Spleen (tissue), 11 donors: ENCODE measurements around the gene POMT1. TPM values are rescaled to one million over a fixed set of nuclear protein-coding genes. Genes with fewer than 3 reads are reported as not detected.
A peak's percentile ranks its signal among the peaks of the same experiment; 100 is the strongest.
"Not testable (repeated sequence)": the region's sequence is repeated elsewhere in the genome, so short reads cannot be mapped to it uniquely, and the experiment has no call there.

ENCODE experiments used
- DNase-seq: peaks from one replicate; pipeline ENCODE4 v3.0.0-alpha.2; 2020
- H3K27ac ChIP-seq, 8 donors: fragments of 200-600 bp; sonication (generic) in 7 of 8; 1 replicate in 4 of 8; 2 replicates in 4 of 8; pipeline versions ENCODE4 v1.5.0 to v1.8.0; 2016 to 2021; ENCODE audit warnings: inconsistent platforms in 4 of 8, mild to moderate bottlenecking in 4 of 8, moderate library complexity in 1 of 8
- H3K27me3 ChIP-seq, 7 donors: fragments of 200-600 bp; sonication (generic) in 6 of 7; replicated peaks in 1 of 7; 1 replicate in 4 of 7; 2 replicates in 3 of 7; pipeline versions ENCODE4 v1.5.0 to v1.8.0; 2016 to 2021; ENCODE audit warnings: inconsistent platforms in 3 of 7, mild to moderate bottlenecking in 1 of 7
- H3K36me3 ChIP-seq, 6 donors: fragments of 200-600 bp; sonication (generic) in 5 of 6; 1 replicate in 4 of 6; 2 replicates in 2 of 6; pipeline versions ENCODE4 v1.5.0 to v1.8.0; 2016 to 2021; ENCODE audit warnings: inconsistent platforms in 2 of 6
- H3K4me1 ChIP-seq, 6 donors: fragments of 200-600 bp; sonication (generic) in 5 of 6; 1 replicate in 3 of 6; 2 replicates in 3 of 6; pipeline versions ENCODE4 v1.5.0 to v1.8.0; 2016 to 2021; ENCODE audit warnings: inconsistent platforms in 3 of 6
- H3K4me3 ChIP-seq, 8 donors: fragments of 200-600 bp; sonication (generic) in 7 of 8; 1 replicate in 4 of 8; 2 replicates in 4 of 8; pipeline versions ENCODE4 v1.5.0 to v1.8.0; 2016 to 2021; ENCODE audit warnings: inconsistent platforms in 4 of 8, mild to moderate bottlenecking in 4 of 8, moderate library complexity in 2 of 8
- H3K9me3 ChIP-seq, 8 donors: fragments of 200-600 bp; sonication (generic) in 7 of 8; 1 replicate in 4 of 8; 2 replicates in 4 of 8; pipeline versions ENCODE4 v1.5.0 to v1.8.0; 2016 to 2021; ENCODE audit warnings: inconsistent platforms in 4 of 8
- CTCF ChIP-seq, 11 experiments: fragments of 200-600 bp in 7 of 11; fragments of 450-650 bp in 4 of 11; sonication (generic) in 4 of 11; IDR thresholded peaks in 8 of 11; conservative IDR thresholded peaks in 3 of 11; 1 replicate in 7 of 11; 2 replicates in 4 of 11; pipeline versions ENCODE4 v1.4.0 to v1.8.0; 2016 to 2021; ENCODE audit warnings: antibody characterized with exemption in 11 of 11, inconsistent platforms in 4 of 11, mild to moderate bottlenecking in 1 of 11
- POLR2A ChIP-seq, 3 donors: fragments of 450-650 bp; IDR thresholded peaks; one replicate each; pipeline ENCODE4 v1.5.1; 2017; ENCODE audit warnings: antibody characterized with exemption in 3 of 3, mild to moderate bottlenecking in 1 of 3
- POLR2AphosphoS5 ChIP-seq, 3 donors: sonication (generic); formaldehyde crosslinking; IDR thresholded peaks; one replicate each; pipeline ENCODE4 v1.5.1; 2017; ENCODE audit warnings: antibody characterized with exemption in 3 of 3
- WGBS, 5 donors: extraction: QIAGEN DNeasy Blood & Tissue Kit in 3 of 5; methylation state at CpG; one replicate each; pipeline versions ENCODE4 v1.1.5 to v1.1.7; 2013 to 2018; 5-methylcytosine and 5-hydroxymethylcytosine counted together
- intact Hi-C: fragments of 100-400 bp; cut with DNase I; formaldehyde crosslinking; loops from one replicate; pipeline ENCODE4 v1.15.0; 2023; ENCODE audit warnings: low total_unique reads
- polyA plus RNA-seq, 3 donors: library from polyadenylated mRNA; stranded (reverse); fragments of 200-250 nt; gene quantifications; one replicate each; pipeline ENCODE4 v1.2.1, GENCODE V29; 2013
- total RNA-seq, 7 donors: library from RNA; depleted of rRNA in 3 of 7; stranded (reverse); fragments of >200 nt in 3 of 7; fragmentation: NEBNext Ultra II Directional in 4 of 7; extraction: Animal tissue kit (Norgen Biotek cat#: 25700) in 4 of 7; gene quantifications; one replicate each; pipeline versions ENCODE4 v1.1.0 to v1.2.1, GENCODE V29; 2016 to 2021
- donor health status: healthy with polysubstance abuse.
- donor health status: DM: no; HTN: no; CAD: no; lungs with moderate emphysema.
- donor health status: DM: no; HTN: no; CAD: no.
- donor health status: Bipolar disorder and iron deficiency.
- donor health status: healthy.
- donor health status: DM: no; HTN: no; CAD: no.
- donor health status: DM: yes; HTN: yes; CAD: no.

POMT1 gene
- total and polyA plus RNA-seq, 10 donors, result 20.4 to 66.5 (median 32.3) TPM

- DNase-seq, result no peak
- no peak overlapping the region for H3K4me3 ChIP-seq
- no peak for TF ChIP-seq POLR2A (IDR thresholded peaks at IDR 0.05)
- no peak for TF ChIP-seq POLR2AphosphoS5 (IDR thresholded peaks at IDR 0.05)
- TF ChIP-seq CTCF (IDR thresholded peaks at IDR 0.05 in 8 of 11, conservative IDR thresholded peaks at IDR 0.05 in 3 of 11), result no peak
- peaks cover 0 to 7% (median 0%) of the 10 kb centered on the region in 6 donors for H3K4me1 ChIP-seq
- no peaks in the 10 kb centered on the region for H3K27me3 ChIP-seq
- intact Hi-C loops, result no loop called here
- peaks cover 2 to 94% (median 50%) of the 10 kb centered on the region in 6 donors for H3K36me3 ChIP-seq
- 71 to 76% (median 75%) methylated on average over 7 of the region's 7 CpGs for WGBS, 5 donors
- no peak overlapping the region for H3K27ac ChIP-seq
- H3K9me3 ChIP-seq, result peaks cover 0 to 13% (median 4%) of the 10 kb centered on the region in 8 donors
Observed at GRCh38 chr9:131511416-131511815, 8.7 kb downstream of the POMT1 start.

GRCh38 chr9:131511880-131512279 lies 9.2 kb downstream of the POMT1 start:
- Histone ChIP-seq H3K27ac (no peak overlapping the region), H3K4me3 (no peak overlapping the region), H3K36me3 (peaks cover 2 to 97% (median 55%) of the 10 kb centered on the region in 6 donors), H3K9me3 (peaks cover 0 to 17% (median 4%) of the 10 kb centered on the region in 8 donors), H3K4me1 (peaks cover 0 to 7% (median 0%) of the 10 kb centered on the region in 6 donors), H3K27me3 (no peaks in the 10 kb centered on the region)
- intact Hi-C loops, result no loop called here
- TF ChIP-seq POLR2A (IDR thresholded peaks at IDR 0.05) (no peak), POLR2AphosphoS5 (IDR thresholded peaks at IDR 0.05) (no peak), CTCF (IDR thresholded peaks at IDR 0.05 in 8 of 11, conservative IDR thresholded peaks at IDR 0.05 in 3 of 11) (no peak)
- WGBS, 5 donors, result 88 to 96% (median 93%) methylated on average over 4 to 6 of the region's 6 CpGs
- no peak for DNase-seq

GRCh38 chr9:131513177-131513576 lies 10.5 kb downstream of the POMT1 start:
- Histone ChIP-seq H3K27me3 (no peaks in the 10 kb centered on the region), H3K4me3 (no peak overlapping the region), H3K27ac (no peak overlapping the region), H3K9me3 (peaks cover 0 to 17% (median 4%) of the 10 kb centered on the region in 8 donors), H3K36me3 (peaks cover 2 to 98% (median 56%) of the 10 kb centered on the region in 6 donors), H3K4me1 (peaks cover 0 to 8% (median 0%) of the 10 kb centered on the region in 6 donors)
- 65 to 87% (median 70%) methylated on average over 9 to 15 of the region's 15 CpGs for WGBS, 5 donors
- DNase-seq, result no peak
- TF ChIP-seq CTCF (IDR thresholded peaks at IDR 0.05 in 8 of 11, conservative IDR thresholded peaks at IDR 0.05 in 3 of 11) (no peak), POLR2A (IDR thresholded peaks at IDR 0.05) (no peak), POLR2AphosphoS5 (IDR thresholded peaks at IDR 0.05) (peak in 1 of 3 donors; percentile 44)
- intact Hi-C loops, result no loop called here

- WGBS, 5 donors, result 32 to 62% (median 46%) methylated on average over 9 to 12 of the region's 12 CpGs
- H3K27me3 ChIP-seq, DNase-seq, intact Hi-C loops, H3K4me3 ChIP-seq: not testable (repeated sequence)
- Histone ChIP-seq H3K9me3 (peaks cover 0 to 17% (median 4%) of the 10 kb centered on the region in 8 donors), H3K27ac (peak overlapping the region in 4 of 8 donors; percentile 26 to 75 (median 54)), H3K4me1 (peaks cover 0 to 21% (median 2%) of the 10 kb centered on the region in 6 donors), H3K36me3 (peaks cover 2 to 100% (median 66%) of the 10 kb centered on the region in 6 donors)
Observed at GRCh38 chr9:131515559-131516031, 12.9 kb downstream of the POMT1 start.
